ENCODE results near the gene CCDC183.
"Not testable (repeated sequence)": the region's sequence is repeated elsewhere in the genome, so short reads cannot be mapped to it uniquely, and the experiment has no call there.

Gene CCDC183

GRCh38 chr9:136773386-136774044 is 22.6 kb upstream of the CCDC183 start:
- no peak overlapping the region for H3K4me3 ChIP-seq (ENCODE audit: low read depth in 1 of 2, low read length in 2 of 2)
- H3K4me1 ChIP-seq (ENCODE audit: control insufficient read depth in 1 of 2, insufficient read depth in 2 of 2, low read length in 2 of 2): no peaks in the 10 kb centered on the region
- no peaks in the 10 kb centered on the region for H3K36me3 ChIP-seq (ENCODE audit: control insufficient read depth in 1 of 2, insufficient read depth in 2 of 2, low read length in 2 of 2)
- H3K9me3 ChIP-seq (ENCODE audit: control insufficient read depth in 1 of 2, low read length in 2 of 2): peaks cover 5 to 6% of the 10 kb centered on the region in 2 donors
- no peak overlapping the region for H3K27ac ChIP-seq (ENCODE audit: low read length)
- H3K27me3 ChIP-seq (ENCODE audit: low read depth, low read length): no peaks in the 10 kb centered on the region

- Histone ChIP-seq H3K36me3 (ENCODE audit: control insufficient read depth in 1 of 2, insufficient read depth in 2 of 2, low read length in 2 of 2) (no peaks in the 10 kb centered on the region), H3K27me3 (ENCODE audit: low read depth, low read length) (no peaks in the 10 kb centered on the region), H3K9me3 (ENCODE audit: control insufficient read depth in 1 of 2, low read length in 2 of 2) (peaks cover 5 to 6% of the 10 kb centered on the region in 2 donors), H3K4me1 (ENCODE audit: control insufficient read depth in 1 of 2, insufficient read depth in 2 of 2, low read length in 2 of 2) (no peaks in the 10 kb centered on the region), H3K27ac (ENCODE audit: low read length) (no peak overlapping the region), H3K4me3 (ENCODE audit: low read depth in 1 of 2, low read length in 2 of 2) (no peak overlapping the region)
Measured at GRCh38 chr9:136774416-136775045, 21.6 kb upstream of the CCDC183 start.

GRCh38 chr9:136775191-136775590 is 20.9 kb upstream of the CCDC183 start:
- Histone ChIP-seq H3K27me3 (ENCODE audit: low read depth, low read length) (no peaks in the 10 kb centered on the region), H3K9me3 (ENCODE audit: control insufficient read depth in 1 of 2, low read length in 2 of 2) (peaks cover 5 to 6% of the 10 kb centered on the region in 2 donors), H3K36me3 (ENCODE audit: control insufficient read depth in 1 of 2, insufficient read depth in 2 of 2, low read length in 2 of 2) (no peaks in the 10 kb centered on the region), H3K4me1 (ENCODE audit: control insufficient read depth in 1 of 2, insufficient read depth in 2 of 2, low read length in 2 of 2) (no peaks in the 10 kb centered on the region), H3K27ac (ENCODE audit: low read length) (no peak overlapping the region), H3K4me3 (ENCODE audit: low read depth in 1 of 2, low read length in 2 of 2) (no peak overlapping the region)

GRCh38 chr9:136776947-136777346 is 19.2 kb upstream of the CCDC183 start:
- Histone ChIP-seq H3K27me3 (ENCODE audit: low read depth, low read length) (no peaks in the 10 kb centered on the region), H3K9me3 (ENCODE audit: control insufficient read depth in 1 of 2, low read length in 2 of 2) (peaks cover 5 to 6% of the 10 kb centered on the region in 2 donors), H3K27ac (ENCODE audit: low read length) (no peak overlapping the region), H3K4me3 (ENCODE audit: low read depth in 1 of 2, low read length in 2 of 2) (no peak overlapping the region), H3K4me1 (ENCODE audit: control insufficient read depth in 1 of 2, insufficient read depth in 2 of 2, low read length in 2 of 2) (no peaks in the 10 kb centered on the region), H3K36me3 (ENCODE audit: control insufficient read depth in 1 of 2, insufficient read depth in 2 of 2, low read length in 2 of 2) (no peaks in the 10 kb centered on the region)

GRCh38 chr9:136777359-136777758 is 18.8 kb upstream of the CCDC183 start:
- Histone ChIP-seq H3K27me3 (ENCODE audit: low read depth, low read length) (no peaks in the 10 kb centered on the region), H3K36me3 (ENCODE audit: control insufficient read depth in 1 of 2, insufficient read depth in 2 of 2, low read length in 2 of 2) (no peaks in the 10 kb centered on the region), H3K27ac (ENCODE audit: low read length) (no peak overlapping the region), H3K4me1 (ENCODE audit: control insufficient read depth in 1 of 2, insufficient read depth in 2 of 2, low read length in 2 of 2) (no peaks in the 10 kb centered on the region), H3K4me3 (ENCODE audit: low read depth in 1 of 2, low read length in 2 of 2) (no peak overlapping the region), H3K9me3 (ENCODE audit: control insufficient read depth in 1 of 2, low read length in 2 of 2) (peaks cover 5 to 6% of the 10 kb centered on the region in 2 donors)

- H3K4me1 ChIP-seq (ENCODE audit: control insufficient read depth in 1 of 2, insufficient read depth in 2 of 2, low read length in 2 of 2): no peaks in the 10 kb centered on the region
- no peaks in the 10 kb centered on the region for H3K36me3 ChIP-seq (ENCODE audit: control insufficient read depth in 1 of 2, insufficient read depth in 2 of 2, low read length in 2 of 2)
- no peak overlapping the region for H3K27ac ChIP-seq (ENCODE audit: low read length)
- no peaks in the 10 kb centered on the region for H3K27me3 ChIP-seq (ENCODE audit: low read depth, low read length)
- H3K4me3 ChIP-seq (ENCODE audit: low read depth in 1 of 2, low read length in 2 of 2): no peak overlapping the region
- H3K9me3 ChIP-seq (ENCODE audit: control insufficient read depth in 1 of 2, low read length in 2 of 2): no peaks in the 10 kb centered on the region
Measured at GRCh38 chr9:136779808-136780207, 16.3 kb upstream of the CCDC183 start.

GRCh38 chr9:136782452-136782851 is 13.7 kb upstream of the CCDC183 start:
- Histone ChIP-seq H3K27me3 (ENCODE audit: low read depth, low read length) (no peaks in the 10 kb centered on the region), H3K27ac (ENCODE audit: low read length) (no peak overlapping the region), H3K9me3 (ENCODE audit: control insufficient read depth in 1 of 2, low read length in 2 of 2) (no peaks in the 10 kb centered on the region), H3K4me3 (ENCODE audit: low read depth in 1 of 2, low read length in 2 of 2) (no peak overlapping the region), H3K4me1 (ENCODE audit: control insufficient read depth in 1 of 2, insufficient read depth in 2 of 2, low read length in 2 of 2) (peaks cover 0 to 1% of the 10 kb centered on the region in 2 donors), H3K36me3 (ENCODE audit: control insufficient read depth in 1 of 2, insufficient read depth in 2 of 2, low read length in 2 of 2) (no peaks in the 10 kb centered on the region)

- no peaks in the 10 kb centered on the region for H3K9me3 ChIP-seq (ENCODE audit: control insufficient read depth in 1 of 2, low read length in 2 of 2)
- no peak overlapping the region for H3K27ac ChIP-seq (ENCODE audit: low read length)
- H3K4me1 ChIP-seq (ENCODE audit: control insufficient read depth in 1 of 2, insufficient read depth in 2 of 2, low read length in 2 of 2): peaks cover 0 to 5% of the 10 kb centered on the region in 2 donors
- no peaks in the 10 kb centered on the region for H3K36me3 ChIP-seq (ENCODE audit: control insufficient read depth in 1 of 2, insufficient read depth in 2 of 2, low read length in 2 of 2)
- no peak overlapping the region for H3K4me3 ChIP-seq (ENCODE audit: low read depth in 1 of 2, low read length in 2 of 2)
- no peaks in the 10 kb centered on the region for H3K27me3 ChIP-seq (ENCODE audit: low read depth, low read length)
Measured at GRCh38 chr9:136784249-136784996, 11.7 kb upstream of the CCDC183 start.

- no peaks in the 10 kb centered on the region for H3K9me3 ChIP-seq (ENCODE audit: control insufficient read depth in 1 of 2, low read length in 2 of 2)
- no peak overlapping the region for H3K27ac ChIP-seq (ENCODE audit: low read length)
- H3K4me3 ChIP-seq (ENCODE audit: low read depth in 1 of 2, low read length in 2 of 2): no peak overlapping the region
- peaks cover 0 to 5% of the 10 kb centered on the region in 2 donors for H3K4me1 ChIP-seq (ENCODE audit: control insufficient read depth in 1 of 2, insufficient read depth in 2 of 2, low read length in 2 of 2)
- no peaks in the 10 kb centered on the region for H3K27me3 ChIP-seq (ENCODE audit: low read depth, low read length)
- H3K36me3 ChIP-seq (ENCODE audit: control insufficient read depth in 1 of 2, insufficient read depth in 2 of 2, low read length in 2 of 2): no peaks in the 10 kb centered on the region
Measured at GRCh38 chr9:136784997-136785361, 11.2 kb upstream of the CCDC183 start.

- H3K27ac ChIP-seq (ENCODE audit: low read length); H3K4me3 ChIP-seq (ENCODE audit: low read depth in 1 of 2, low read length in 2 of 2); H3K27me3 ChIP-seq (ENCODE audit: low read depth, low read length); H3K9me3 ChIP-seq (ENCODE audit: control insufficient read depth in 1 of 2, low read length in 2 of 2); H3K36me3 ChIP-seq (ENCODE audit: control insufficient read depth in 1 of 2, insufficient read depth in 2 of 2, low read length in 2 of 2): not testable (repeated sequence)
- peaks cover 0 to 11% of the 10 kb centered on the region in 2 donors for H3K4me1 ChIP-seq (ENCODE audit: control insufficient read depth in 1 of 2, insufficient read depth in 2 of 2, low read length in 2 of 2)
Measured at GRCh38 chr9:136785565-136786355, 10.4 kb upstream of the CCDC183 start.

GRCh38 chr9:136786451-136786850 is 9.7 kb upstream of the CCDC183 start:
- no peaks in the 10 kb centered on the region for H3K36me3 ChIP-seq (ENCODE audit: control insufficient read depth in 1 of 2, insufficient read depth in 2 of 2, low read length in 2 of 2)
- H3K9me3 ChIP-seq (ENCODE audit: control insufficient read depth in 1 of 2, low read length in 2 of 2): no peaks in the 10 kb centered on the region
- H3K4me1 ChIP-seq (ENCODE audit: control insufficient read depth in 1 of 2, insufficient read depth in 2 of 2, low read length in 2 of 2): peaks cover 0 to 11% of the 10 kb centered on the region in 2 donors
- H3K4me3 ChIP-seq (ENCODE audit: low read depth in 1 of 2, low read length in 2 of 2): no peak overlapping the region
- no peaks in the 10 kb centered on the region for H3K27me3 ChIP-seq (ENCODE audit: low read depth, low read length)
- H3K27ac ChIP-seq (ENCODE audit: low read length): no peak overlapping the region
